Esophagus squamous epithelium (tissue), 4 donors: ENCODE measurements around the gene AOPEP.

Source experiments
- POLR2A ChIP-seq, 4 donors: fragments of 450-650 bp; IDR thresholded peaks; one replicate each; pipeline ENCODE4 v1.6.1; 2017; ENCODE audit warnings: antibody characterized with exemption in 4 of 4, mild to moderate bottlenecking in 4 of 4, moderate library complexity in 3 of 4
- TF ChIP-seq, protein P1 (sequence below), 6 experiments: fragments of 450-650 bp in 4 of 6; fragments of 200-600 bp in 2 of 6; sonication (generic) in 2 of 6; IDR thresholded peaks; one replicate each; pipeline ENCODE4 v1.5.1; 2016 to 2019; ENCODE audit warnings: antibody characterized with exemption in 6 of 6, mild to moderate bottlenecking in 4 of 6, moderate library complexity in 4 of 6

DNA sequence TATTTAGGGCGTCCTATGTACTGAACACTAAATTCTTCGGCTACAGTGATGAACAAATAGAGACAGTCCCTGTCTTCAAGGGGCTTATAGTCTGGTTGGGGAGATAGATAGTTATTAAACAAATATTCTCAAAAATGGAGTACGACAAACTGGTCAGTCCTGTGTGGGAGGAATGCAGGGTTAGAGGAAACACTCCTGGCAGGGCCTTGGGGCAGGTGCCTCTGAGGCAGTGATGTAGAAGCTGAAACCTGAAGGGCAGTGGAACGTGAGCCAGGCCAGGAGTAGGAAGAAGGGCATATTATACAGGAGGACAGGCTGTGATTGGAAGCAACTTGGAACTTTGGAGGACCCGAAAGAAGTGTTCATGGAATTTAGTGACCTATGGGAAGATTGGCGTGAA is 133.4 kb downstream of the AOPEP start:
- TF ChIP-seq, protein P1, sequence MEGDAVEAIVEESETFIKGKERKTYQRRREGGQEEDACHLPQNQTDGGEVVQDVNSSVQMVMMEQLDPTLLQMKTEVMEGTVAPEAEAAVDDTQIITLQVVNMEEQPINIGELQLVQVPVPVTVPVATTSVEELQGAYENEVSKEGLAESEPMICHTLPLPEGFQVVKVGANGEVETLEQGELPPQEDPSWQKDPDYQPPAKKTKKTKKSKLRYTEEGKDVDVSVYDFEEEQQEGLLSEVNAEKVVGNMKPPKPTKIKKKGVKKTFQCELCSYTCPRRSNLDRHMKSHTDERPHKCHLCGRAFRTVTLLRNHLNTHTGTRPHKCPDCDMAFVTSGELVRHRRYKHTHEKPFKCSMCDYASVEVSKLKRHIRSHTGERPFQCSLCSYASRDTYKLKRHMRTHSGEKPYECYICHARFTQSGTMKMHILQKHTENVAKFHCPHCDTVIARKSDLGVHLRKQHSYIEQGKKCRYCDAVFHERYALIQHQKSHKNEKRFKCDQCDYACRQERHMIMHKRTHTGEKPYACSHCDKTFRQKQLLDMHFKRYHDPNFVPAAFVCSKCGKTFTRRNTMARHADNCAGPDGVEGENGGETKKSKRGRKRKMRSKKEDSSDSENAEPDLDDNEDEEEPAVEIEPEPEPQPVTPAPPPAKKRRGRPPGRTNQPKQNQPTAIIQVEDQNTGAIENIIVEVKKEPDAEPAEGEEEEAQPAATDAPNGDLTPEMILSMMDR (IDR thresholded peaks at IDR 0.05) = no peak
- no peak for TF ChIP-seq POLR2A (IDR thresholded peaks at IDR 0.05)
